Trophoblast cell (in vitro differentiated cells and primary cell): ENCODE results near the gene FHIT.

Experiments
- DNase-seq, 2 donors: peaks; one replicate each; pipeline ENCODE4 v3.0.0-alpha.2; 2016
- H2AFZ ChIP-seq: 2 replicates; pipeline ENCODE4 v1.6.1; 2013; ENCODE audit warnings: low read length, moderate library complexity, mild to moderate bottlenecking; ENCODE audit not compliant: insufficient read depth, poor library complexity
- H2AK5ac ChIP-seq: 2 replicates; pipeline ENCODE4 v1.6.1; 2013; ENCODE audit warnings: mild to moderate bottlenecking, low read length
- H2BK120ac ChIP-seq: 2 replicates; pipeline ENCODE4 v1.6.1; 2013; ENCODE audit warnings: low read length, mild to moderate bottlenecking, moderate library complexity; ENCODE audit not compliant: insufficient read depth, poor library complexity
- H2BK12ac ChIP-seq: 2 replicates; pipeline ENCODE4 v1.6.1; 2013; ENCODE audit warnings: mild to moderate bottlenecking, low read length, moderate library complexity
- H2BK5ac ChIP-seq: 2 replicates; pipeline ENCODE4 v1.6.1; 2013; ENCODE audit warnings: low read length, low read depth, moderate library complexity, mild to moderate bottlenecking; ENCODE audit not compliant: poor library complexity
- H3K14ac ChIP-seq: 2 replicates; pipeline ENCODE4 v1.6.1; 2013; ENCODE audit warnings: mild to moderate bottlenecking, low read length
- H3K18ac ChIP-seq: 2 replicates; pipeline ENCODE4 v1.6.1; 2013; ENCODE audit warnings: mild to moderate bottlenecking, low read length
- H3K23ac ChIP-seq: 2 replicates; pipeline ENCODE4 v1.6.1; 2013; ENCODE audit warnings: low read length
- H3K27ac ChIP-seq: 2 replicates; pipeline ENCODE4 v1.5.1; 2013; ENCODE audit warnings: low read depth, mild to moderate bottlenecking, inconsistent platforms, low read length, moderate library complexity
- H3K27me3 ChIP-seq: 2 replicates; pipeline ENCODE4 v1.6.1; 2013; ENCODE audit warnings: inconsistent platforms, mild to moderate bottlenecking, low read length, moderate library complexity; ENCODE audit not compliant: insufficient read depth
- H3K36me3 ChIP-seq, 2 experiments: 1 replicate in 1 of 2; 2 replicates in 1 of 2; pipeline ENCODE4 v1.6.1; 2013; ENCODE audit warnings: low read length in 2 of 2, mild to moderate bottlenecking in 2 of 2, moderate library complexity in 1 of 2; ENCODE audit not compliant: insufficient read depth in 2 of 2, control insufficient read depth in 1 of 2
- H3K4ac ChIP-seq: 2 replicates; pipeline ENCODE4 v1.6.1; 2013; ENCODE audit warnings: low read depth, mild to moderate bottlenecking, low read length, moderate library complexity
- H3K4me1 ChIP-seq, 2 experiments: 1 replicate in 1 of 2; 2 replicates in 1 of 2; pipeline ENCODE4 v1.6.1; 2013; ENCODE audit warnings: low read length in 2 of 2, mild to moderate bottlenecking in 2 of 2, moderate library complexity in 1 of 2; ENCODE audit not compliant: insufficient read depth in 2 of 2, control insufficient read depth in 1 of 2
- H3K4me2 ChIP-seq: 2 replicates; pipeline ENCODE4 v1.6.1; 2013; ENCODE audit warnings: inconsistent platforms, mild to moderate bottlenecking, low read length, moderate library complexity
- H3K4me3 ChIP-seq: 2 replicates; pipeline ENCODE4 v1.5.1; 2013; ENCODE audit warnings: mild to moderate bottlenecking, low read depth, low read length, inconsistent platforms
- H3K79me1 ChIP-seq: one replicate; pipeline ENCODE4 v1.6.1; 2013; ENCODE audit warnings: low read length
- H3K79me2 ChIP-seq: 2 replicates; pipeline ENCODE4 v1.6.1; 2013; ENCODE audit warnings: low read length, mild to moderate bottlenecking; ENCODE audit not compliant: control insufficient read depth, insufficient read depth, poor library complexity
- H3K9ac ChIP-seq: 2 replicates; pipeline ENCODE4 v1.6.1; 2013; ENCODE audit warnings: mild to moderate bottlenecking, low read length
- H3K9me3 ChIP-seq: 2 replicates; pipeline ENCODE4 v1.6.1; 2013; ENCODE audit warnings: low read depth, mild to moderate bottlenecking, control low read depth, inconsistent platforms, low read length; ENCODE audit not compliant: insufficient read depth
- H4K12ac ChIP-seq: 2 replicates; pipeline ENCODE4 v1.6.1; 2013; ENCODE audit warnings: low read depth, mild to moderate bottlenecking, low read length, moderate library complexity
- H4K8ac ChIP-seq: 2 replicates; pipeline ENCODE4 v1.6.1; 2013; ENCODE audit warnings: low read depth, mild to moderate bottlenecking, low read length, moderate library complexity
- H4K91ac ChIP-seq: one replicate; pipeline ENCODE4 v1.6.1; 2013; ENCODE audit warnings: low read depth, mild to moderate bottlenecking, low read length, moderate library complexity
- WGBS: extraction: QIAGEN DNeasy Blood & Tissue Kit; methylation state at CpG from one replicate; pipeline ENCODE4 v1.1.7; 2013; ENCODE audit warnings: missing lambda C conversion rate; ENCODE audit not compliant: insufficient read length, insufficient coverage; ENCODE audit errors: extremely low coverage; 5-methylcytosine and 5-hydroxymethylcytosine counted together

FHIT gene

GRCh38 chr3:60967141-60967540, 284.1 kb downstream of the FHIT start:
- H3K14ac ChIP-seq, result no peak overlapping the region
- H3K4me1 ChIP-seq, result no peaks in the 10 kb centered on the region
- H3K36me3 ChIP-seq, result no peaks in the 10 kb centered on the region
- no peaks in the 10 kb centered on the region for H3K27me3 ChIP-seq
- H3K9me3 ChIP-seq, result peaks cover 4% of the 10 kb centered on the region
- H3K18ac ChIP-seq, result no peak overlapping the region
- H3K23ac ChIP-seq, result no peak overlapping the region
- H3K4me3 ChIP-seq, result no peak overlapping the region
- H3K4me2 ChIP-seq, result no peak overlapping the region
- H3K9ac ChIP-seq, result no peak overlapping the region
- DNase-seq, result no peak
- no peak overlapping the region for H2BK5ac ChIP-seq
- H2AK5ac ChIP-seq, result no peak overlapping the region
- no peak overlapping the region for H4K12ac ChIP-seq
- no peaks in the 10 kb centered on the region for H3K79me1 ChIP-seq
- no peak overlapping the region for H2AFZ ChIP-seq
- no peak overlapping the region for H3K4ac ChIP-seq
- no peak overlapping the region for H2BK120ac ChIP-seq
- no CpG with 5 or more reads among the region's 1 CpG for WGBS
- no peak overlapping the region for H4K91ac ChIP-seq
- no peak overlapping the region for H2BK12ac ChIP-seq
- no peaks in the 10 kb centered on the region for H3K79me2 ChIP-seq
- no peak overlapping the region for H4K8ac ChIP-seq
- no peak overlapping the region for H3K27ac ChIP-seq

- Histone ChIP-seq H3K4me1 (no peaks in the 10 kb centered on the region), H3K9ac (no peak overlapping the region), H3K79me2 (no peaks in the 10 kb centered on the region), H3K9me3 (no peaks in the 10 kb centered on the region), H3K27ac (no peak overlapping the region), H4K91ac (no peak overlapping the region), H2AK5ac (no peak overlapping the region), H2BK120ac (no peak overlapping the region), H2BK12ac (no peak overlapping the region), H3K4me3 (no peak overlapping the region), H3K4ac (no peak overlapping the region), H4K12ac (no peak overlapping the region), H3K36me3 (no peaks in the 10 kb centered on the region), H3K27me3 (no peaks in the 10 kb centered on the region), H2BK5ac (no peak overlapping the region), H3K14ac (no peak overlapping the region), H3K18ac (no peak overlapping the region), H4K8ac (no peak overlapping the region), H2AFZ (no peak overlapping the region), H3K23ac (no peak overlapping the region), H3K79me1 (no peaks in the 10 kb centered on the region), H3K4me2 (no peak overlapping the region)
- DNase-seq, result no peak
- no CpG with 5 or more reads among the region's 1 CpG for WGBS
Measured at GRCh38 chr3:60957541-60957940, 293.7 kb downstream of the FHIT start.

GRCh38 chr3:60956729-60957128, 294.5 kb downstream of the FHIT start:
- DNase-seq, result no peak
- Histone ChIP-seq H3K79me1 (no peaks in the 10 kb centered on the region), H2AFZ (no peak overlapping the region), H3K4me3 (no peak overlapping the region), H3K4ac (no peak overlapping the region), H3K79me2 (no peaks in the 10 kb centered on the region), H2BK5ac (no peak overlapping the region), H3K4me1 (no peaks in the 10 kb centered on the region), H3K36me3 (no peaks in the 10 kb centered on the region), H3K9ac (no peak overlapping the region), H3K14ac (no peak overlapping the region), H3K18ac (no peak overlapping the region), H3K4me2 (no peak overlapping the region), H4K91ac (no peak overlapping the region), H3K9me3 (no peaks in the 10 kb centered on the region), H4K8ac (no peak overlapping the region), H3K27me3 (no peaks in the 10 kb centered on the region), H3K23ac (no peak overlapping the region), H2AK5ac (no peak overlapping the region), H4K12ac (no peak overlapping the region), H2BK12ac (no peak overlapping the region), H2BK120ac (no peak overlapping the region), H3K27ac (no peak overlapping the region)
- WGBS, result no CpG with 5 or more reads among the region's 4 CpGs

- H3K9ac ChIP-seq, result no peak overlapping the region
- no peak overlapping the region for H4K12ac ChIP-seq
- no peak overlapping the region for H3K14ac ChIP-seq
- H2AFZ ChIP-seq, result no peak overlapping the region
- no peaks in the 10 kb centered on the region for H3K36me3 ChIP-seq
- no peak overlapping the region for H3K18ac ChIP-seq
- no peak overlapping the region for H4K91ac ChIP-seq
- no peak overlapping the region for H2BK12ac ChIP-seq
- WGBS, result no CpG with 5 or more reads among the region's 2 CpGs
- no peak overlapping the region for H3K4ac ChIP-seq
- H4K8ac ChIP-seq, result no peak overlapping the region
- H2BK120ac ChIP-seq, result no peak overlapping the region
- no peaks in the 10 kb centered on the region for H3K4me1 ChIP-seq
- no peaks in the 10 kb centered on the region for H3K9me3 ChIP-seq
- H2BK5ac ChIP-seq, result no peak overlapping the region
- H3K4me3 ChIP-seq, result no peak overlapping the region
- no peaks in the 10 kb centered on the region for H3K27me3 ChIP-seq
- DNase-seq, result no peak
- no peak overlapping the region for H3K4me2 ChIP-seq
- H3K27ac ChIP-seq, result no peak overlapping the region
- H3K79me2 ChIP-seq, result no peaks in the 10 kb centered on the region
- H3K79me1 ChIP-seq, result no peaks in the 10 kb centered on the region
- H2AK5ac ChIP-seq, result no peak overlapping the region
- no peak overlapping the region for H3K23ac ChIP-seq
Measured at GRCh38 chr3:60955034-60955433, 296.2 kb downstream of the FHIT start.
